ENCODE measurements around the gene SLC6A11. TPM values are rescaled to one million over a fixed set of nuclear protein-coding genes. Genes with fewer than 3 reads are reported as not detected.

SLC6A11 gene
- total and polyA plus RNA-seq, 2 experiments from 2014 or later, result 0.18 TPM; not detected in 1

DNA sequence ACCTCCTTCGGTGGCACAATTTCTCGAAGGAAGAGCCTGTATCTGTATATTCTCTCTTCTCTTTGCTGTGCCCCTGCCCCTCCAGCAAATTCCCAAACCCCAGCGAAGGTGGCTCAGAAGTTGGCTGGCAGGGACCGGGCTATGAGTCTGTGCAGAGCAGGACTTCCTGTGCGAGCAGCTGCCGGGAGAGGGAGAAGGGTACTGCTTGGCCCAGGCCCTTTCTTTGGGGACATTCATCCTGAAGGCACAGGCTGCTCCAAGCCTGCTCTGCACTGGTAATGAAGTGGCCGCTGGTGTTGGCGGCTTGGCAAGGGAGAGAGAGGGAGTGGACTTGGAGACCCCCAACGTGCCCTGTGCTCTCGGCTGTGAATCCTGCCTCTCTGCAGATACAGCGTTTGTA, 1.5 kb downstream of the SLC6A11 start:
- no peaks in the 10 kb centered on the region for H3K9me3 ChIP-seq (ENCODE audit: low read depth)
- TF ChIP-seq, protein P1, sequence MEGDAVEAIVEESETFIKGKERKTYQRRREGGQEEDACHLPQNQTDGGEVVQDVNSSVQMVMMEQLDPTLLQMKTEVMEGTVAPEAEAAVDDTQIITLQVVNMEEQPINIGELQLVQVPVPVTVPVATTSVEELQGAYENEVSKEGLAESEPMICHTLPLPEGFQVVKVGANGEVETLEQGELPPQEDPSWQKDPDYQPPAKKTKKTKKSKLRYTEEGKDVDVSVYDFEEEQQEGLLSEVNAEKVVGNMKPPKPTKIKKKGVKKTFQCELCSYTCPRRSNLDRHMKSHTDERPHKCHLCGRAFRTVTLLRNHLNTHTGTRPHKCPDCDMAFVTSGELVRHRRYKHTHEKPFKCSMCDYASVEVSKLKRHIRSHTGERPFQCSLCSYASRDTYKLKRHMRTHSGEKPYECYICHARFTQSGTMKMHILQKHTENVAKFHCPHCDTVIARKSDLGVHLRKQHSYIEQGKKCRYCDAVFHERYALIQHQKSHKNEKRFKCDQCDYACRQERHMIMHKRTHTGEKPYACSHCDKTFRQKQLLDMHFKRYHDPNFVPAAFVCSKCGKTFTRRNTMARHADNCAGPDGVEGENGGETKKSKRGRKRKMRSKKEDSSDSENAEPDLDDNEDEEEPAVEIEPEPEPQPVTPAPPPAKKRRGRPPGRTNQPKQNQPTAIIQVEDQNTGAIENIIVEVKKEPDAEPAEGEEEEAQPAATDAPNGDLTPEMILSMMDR (IDR thresholded peaks at IDR 0.05; ENCODE audit: low read depth, low read length), result no peak
- no peak for DNase-seq (ENCODE audit: low read depth in 1 of 2, low spot score in 1 of 2)
- peaks cover 74% of the 10 kb centered on the region for H3K27me3 ChIP-seq
- no peak overlapping the region for H3K27ac ChIP-seq
- no peaks in the 10 kb centered on the region for H3K36me3 ChIP-seq
- H3K4me1 ChIP-seq (ENCODE audit: low read depth), result no peaks in the 10 kb centered on the region
- H3K4me3 ChIP-seq, result no peak overlapping the region

DNA sequence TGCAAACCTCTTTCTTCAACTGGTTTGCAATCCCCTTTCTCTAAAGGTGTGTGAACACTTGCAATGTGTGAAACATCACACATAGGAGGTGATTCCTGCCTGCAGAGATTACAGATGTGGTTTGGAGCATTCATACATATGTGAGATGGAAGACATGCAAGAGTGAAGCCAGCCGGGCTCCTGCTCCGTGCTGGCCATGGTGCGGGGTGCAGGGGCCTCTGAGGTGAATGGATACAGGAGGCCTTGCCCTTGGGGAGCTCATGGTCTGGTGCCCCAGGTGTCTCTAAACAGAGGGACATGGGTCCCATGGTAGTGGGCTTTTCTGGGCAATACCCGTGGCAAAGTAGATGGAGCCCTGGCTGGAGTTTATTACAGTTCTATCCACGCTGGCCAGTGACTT, 6.0 kb downstream of the SLC6A11 start:
- DNase-seq (ENCODE audit: low read depth in 1 of 2, low spot score in 1 of 2), result no peak
- Histone ChIP-seq H3K9me3 (ENCODE audit: low read depth) (no peaks in the 10 kb centered on the region), H3K27ac (no peak overlapping the region), H3K4me3 (no peak overlapping the region), H3K27me3 (peaks cover 35% of the 10 kb centered on the region), H3K4me1 (ENCODE audit: low read depth) (no peaks in the 10 kb centered on the region), H3K36me3 (no peaks in the 10 kb centered on the region)
- TF ChIP-seq, protein P1 (IDR thresholded peaks at IDR 0.05; ENCODE audit: low read depth, low read length), result no peak

DNA sequence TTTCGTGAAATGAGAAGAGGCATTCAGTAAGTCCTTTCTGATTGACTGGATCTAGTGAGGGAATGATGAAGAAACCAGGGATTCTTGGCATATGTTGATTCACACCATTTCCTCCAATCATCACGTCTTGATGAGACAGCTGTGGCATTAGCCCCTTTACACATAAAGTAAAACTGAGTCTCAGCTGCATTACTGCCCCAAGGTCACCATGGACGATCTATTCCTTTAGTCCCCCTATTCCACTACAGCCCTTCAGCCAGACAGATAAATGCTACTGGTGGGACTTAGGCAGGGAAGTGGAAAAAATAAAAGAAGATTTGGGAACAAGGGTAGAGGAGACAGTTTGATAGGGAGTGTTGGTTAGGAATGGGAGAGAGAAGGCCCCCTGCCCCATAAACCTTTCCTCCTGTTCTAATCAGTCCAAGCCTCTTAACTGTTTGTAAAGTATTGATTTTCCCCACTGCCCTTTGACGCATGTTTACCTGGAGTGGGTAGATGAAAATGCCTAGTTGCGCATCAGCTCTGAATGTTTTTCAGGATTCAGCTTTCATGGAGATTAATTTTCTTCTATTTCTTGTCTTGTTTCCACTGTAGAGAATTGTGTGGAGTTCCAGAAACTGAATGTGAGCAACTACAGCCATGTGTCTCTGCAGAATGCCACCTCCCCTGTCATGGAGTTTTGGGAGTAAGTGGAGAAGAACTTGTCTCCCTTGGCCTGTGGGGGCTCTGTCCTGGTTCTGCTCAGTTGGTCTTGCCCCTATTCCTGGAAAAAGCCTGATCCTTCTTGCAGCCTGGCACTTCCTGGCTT, 6.9 kb downstream of the SLC6A11 start:
- H3K36me3 ChIP-seq, result no peaks in the 10 kb centered on the region
- H3K9me3 ChIP-seq (ENCODE audit: low read depth), result no peaks in the 10 kb centered on the region
- no peak overlapping the region for H3K27ac ChIP-seq
- peaks cover 26% of the 10 kb centered on the region for H3K27me3 ChIP-seq
- TF ChIP-seq, protein P1 (IDR thresholded peaks at IDR 0.05; ENCODE audit: low read depth, low read length), result no peak
- H3K4me3 ChIP-seq, result no peak overlapping the region
- DNase-seq (ENCODE audit: low read depth in 1 of 2, low spot score in 1 of 2), result no peak
- H3K4me1 ChIP-seq (ENCODE audit: low read depth), result no peaks in the 10 kb centered on the region

DNA sequence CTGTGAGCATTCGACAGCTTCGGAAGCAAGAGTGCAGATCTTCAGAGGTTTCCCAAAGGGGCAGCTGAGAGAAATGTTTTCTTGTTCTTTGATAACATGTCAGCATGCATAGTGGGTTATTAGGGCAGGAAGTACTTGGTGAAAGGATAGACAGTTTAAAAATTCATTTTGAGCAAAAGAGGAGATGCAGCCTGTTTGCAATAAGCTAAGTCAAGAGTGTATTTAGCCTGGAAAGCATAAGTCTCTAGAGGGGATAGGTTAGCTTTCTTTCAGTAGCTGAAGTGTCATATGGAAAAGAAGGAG, 7.4 kb downstream of the SLC6A11 start:
- peaks cover 21% of the 10 kb centered on the region for H3K27me3 ChIP-seq
- no peaks in the 10 kb centered on the region for H3K36me3 ChIP-seq

DNA sequence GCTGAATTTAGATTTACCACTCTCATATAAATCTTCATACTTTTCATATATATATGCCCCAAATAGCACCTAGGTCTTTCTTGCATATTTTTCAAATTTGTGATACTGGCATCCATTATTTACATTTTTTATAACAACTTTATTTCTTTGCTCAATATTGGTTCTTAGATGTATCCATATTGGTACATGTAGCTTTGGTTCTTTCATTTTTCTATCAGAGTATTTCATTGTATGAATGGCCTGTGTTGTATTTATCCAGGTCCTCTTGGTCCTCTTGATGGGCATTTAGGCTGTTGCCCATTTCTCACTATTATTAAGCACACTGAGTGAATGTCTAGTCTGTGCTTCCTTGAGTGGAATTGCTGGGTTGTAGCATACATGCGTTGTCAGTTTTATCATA, 8.4 kb downstream of the SLC6A11 start:
- H3K27me3 ChIP-seq, result peaks cover 12% of the 10 kb centered on the region
- H3K27ac ChIP-seq, result no peak overlapping the region
- no peak for DNase-seq (ENCODE audit: low read depth in 1 of 2, low spot score in 1 of 2)
- H3K36me3 ChIP-seq, result no peaks in the 10 kb centered on the region
- no peaks in the 10 kb centered on the region for H3K4me1 ChIP-seq (ENCODE audit: low read depth)
- H3K9me3 ChIP-seq (ENCODE audit: low read depth), result no peaks in the 10 kb centered on the region
- no peak overlapping the region for H3K4me3 ChIP-seq
- TF ChIP-seq, protein P1 (IDR thresholded peaks at IDR 0.05; ENCODE audit: low read depth, low read length), result no peak

More for the DNA sequence above, 7.4 kb downstream of the SLC6A11 start:
- Histone ChIP-seq H3K27ac (no peak overlapping the region), H3K4me1 (ENCODE audit: low read depth) (no peaks in the 10 kb centered on the region), H3K9me3 (ENCODE audit: low read depth) (no peaks in the 10 kb centered on the region), H3K4me3 (no peak overlapping the region)
- TF ChIP-seq, protein P1 (IDR thresholded peaks at IDR 0.05; ENCODE audit: low read depth, low read length), result no peak
- DNase-seq (ENCODE audit: low read depth in 1 of 2, low spot score in 1 of 2), result no peak

All from cardiac muscle cell (in vitro differentiated cells and primary cell).